Activated B cell treated with CpG ODN at 0.5 μM for 24 hours (primary cell): Measurements from ENCODE around the gene OR2T27. TPM values are rescaled to one million over a fixed set of nuclear protein-coding genes. Genes with fewer than 3 reads are reported as not detected.
A peak's percentile ranks its signal among the peaks of the same experiment; 100 is the strongest.
"Not testable (repeated sequence)": the region's sequence is repeated elsewhere in the genome, so short reads cannot be mapped to it uniquely, and the experiment has no call there.

Source experiments
- ATAC-seq: fragments of 200-7000 bp; cut with Tn5 transposase; one replicate; pipeline ENCODE4 v1.10.0; 2021; ENCODE audit warnings: low read depth, mild to moderate bottlenecking, moderate library complexity
- CTCF ChIA-PET: fragments of 350-600 bp; sonication (Branson Sonifier 250); formaldehyde crosslinking; loops from one replicate; lab custom pipeline; 2021; ENCODE audit warnings: antibody characterized with exemption; lab: Charles Lee
- POLR2A ChIA-PET: fragments of 350-600 bp; sonication (Branson Sonifier 250); formaldehyde crosslinking; loops from one replicate; lab custom pipeline; 2021; ENCODE audit warnings: antibody characterized with exemption; lab: Charles Lee
- DNase-seq: peaks from one replicate; pipeline ENCODE4 v3.0.0; 2022
- H3K27ac Mint-ChIP-seq: one replicate; pipeline ENCODE4 v1.8.0; 2020; ENCODE audit warnings: mixed read lengths
- H3K27me3 Mint-ChIP-seq: one replicate; pipeline ENCODE4 v1.8.0; 2021; ENCODE audit warnings: mixed read lengths
- H3K36me3 Mint-ChIP-seq: one replicate; pipeline ENCODE4 v1.8.0; 2021; ENCODE audit warnings: low read depth, mixed read lengths
- H3K4me1 Mint-ChIP-seq: one replicate; pipeline ENCODE4 v1.8.0; 2021; ENCODE audit warnings: mixed read lengths
- H3K4me3 Mint-ChIP-seq: one replicate; pipeline ENCODE4 v1.8.0; 2020; ENCODE audit warnings: mild to moderate bottlenecking, mixed read lengths
- H3K9me3 Mint-ChIP-seq: one replicate; pipeline ENCODE4 v1.8.0; 2020; ENCODE audit warnings: mixed read lengths
- intact Hi-C: fragments of 100-400 bp; cut with micrococcal nuclease; formaldehyde crosslinking; loops from one replicate; pipeline ENCODE4 v1.15.1; 2024
- total RNA-seq: library from RNA; stranded (reverse); gene quantifications from 2 replicates; pipeline ENCODE4 v1.2.3, GENCODE V29; 2022

OR2T27 gene
- total RNA-seq, 1 donor from 2014 or later: not detected

- H3K27ac Mint-ChIP-seq, ATAC-seq, H3K36me3 Mint-ChIP-seq, POLR2A ChIA-PET, H3K4me3 Mint-ChIP-seq, H3K9me3 Mint-ChIP-seq, CTCF ChIA-PET, H3K27me3 Mint-ChIP-seq, intact Hi-C loops, DNase-seq: not testable (repeated sequence)
- H3K4me1 Mint-ChIP-seq: peaks cover 15% of the 10 kb centered on the region
Measured at GRCh38 chr1:248656797-248657196, 1.5 kb upstream of the OR2T27 start.

DNA sequence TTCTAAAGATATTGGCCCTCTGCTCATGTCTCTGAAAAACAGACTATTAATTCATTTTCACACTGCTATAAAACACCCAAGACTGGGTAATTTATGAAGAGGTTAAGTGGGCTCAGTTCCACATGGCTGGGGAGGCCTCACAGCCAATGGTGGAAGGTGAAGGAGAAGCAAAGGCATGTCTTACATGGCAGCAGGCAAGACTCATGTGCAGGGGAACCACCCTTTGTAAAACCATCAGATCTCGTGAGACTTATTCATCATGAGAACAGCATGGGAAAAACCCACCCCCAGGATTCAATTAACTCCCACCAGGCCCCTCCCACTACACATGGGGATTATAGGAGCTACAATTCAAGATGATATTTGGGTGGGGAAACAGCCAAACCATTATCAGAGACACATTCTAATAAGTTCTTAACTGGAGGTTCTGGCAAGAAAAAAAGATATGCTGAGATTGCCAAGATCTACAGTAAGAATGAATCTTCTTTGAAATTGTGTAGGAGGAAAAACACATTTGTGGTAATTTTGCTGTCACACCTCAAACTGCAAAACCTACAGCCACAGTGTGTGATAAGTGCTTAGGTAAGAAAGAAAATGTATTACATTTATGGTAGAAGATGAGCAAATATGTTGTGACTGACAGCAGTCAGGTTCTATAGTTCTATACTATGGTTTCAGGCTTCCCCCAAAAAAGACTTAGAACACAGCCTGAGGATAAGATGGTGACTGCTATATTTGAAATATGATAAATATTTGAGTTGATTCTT lies 6.4 kb downstream of the OR2T27 start:
- H3K4me3 Mint-ChIP-seq, H3K9me3 Mint-ChIP-seq, ATAC-seq, H3K27me3 Mint-ChIP-seq, DNase-seq, POLR2A ChIA-PET, H3K27ac Mint-ChIP-seq, CTCF ChIA-PET, intact Hi-C loops, H3K36me3 Mint-ChIP-seq: not testable (repeated sequence)
- H3K4me1 Mint-ChIP-seq: peaks cover 13% of the 10 kb centered on the region

- peaks cover 13% of the 10 kb centered on the region for H3K4me1 Mint-ChIP-seq
- H3K9me3 Mint-ChIP-seq, H3K4me3 Mint-ChIP-seq, H3K27me3 Mint-ChIP-seq, intact Hi-C loops, DNase-seq, H3K36me3 Mint-ChIP-seq, POLR2A ChIA-PET, CTCF ChIA-PET, ATAC-seq: not testable (repeated sequence)
- peak within 1 kb of the TSS; percentile 69 for H3K27ac Mint-ChIP-seq
Measured at GRCh38 chr1:248645178-248645577, 10.2 kb downstream of the OR2T27 start, which contains the start of gene OR2T35. Gene OR2T35, minus strand, starts transcription at chr1:248645278. Its CDS starts 6,020 bp downstream, at chr1:248639258.

GRCh38 chr1:248642971-248643651 lies 12.2 kb downstream of the OR2T27 start:
- H3K4me1 Mint-ChIP-seq: peaks cover 13% of the 10 kb centered on the region
- intact Hi-C loops, H3K4me3 Mint-ChIP-seq, DNase-seq, H3K9me3 Mint-ChIP-seq, POLR2A ChIA-PET, H3K27ac Mint-ChIP-seq, CTCF ChIA-PET, H3K36me3 Mint-ChIP-seq, H3K27me3 Mint-ChIP-seq: not testable (repeated sequence)
- peak; percentile 91 for ATAC-seq

DNA sequence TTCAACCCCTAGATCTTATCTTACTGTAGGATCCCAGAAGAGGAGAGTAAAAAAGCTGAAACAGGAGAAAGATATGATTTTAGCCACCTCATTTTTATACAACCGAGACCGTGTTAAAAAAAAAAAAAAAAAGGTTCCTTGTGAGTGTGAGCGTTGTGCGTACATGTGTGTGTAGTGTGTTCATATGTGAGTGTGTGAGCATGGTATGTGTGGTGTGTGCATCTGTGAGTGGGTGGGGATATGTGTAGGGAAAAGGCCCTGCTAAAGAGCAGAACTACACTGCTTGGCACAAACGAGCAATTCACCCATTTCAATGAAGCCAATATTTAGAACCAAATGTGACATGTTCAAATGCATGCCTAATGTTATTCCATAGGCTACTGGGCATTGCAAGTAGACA lies 13.7 kb downstream of the OR2T27 start:
- H3K27ac Mint-ChIP-seq, DNase-seq, H3K36me3 Mint-ChIP-seq, CTCF ChIA-PET, POLR2A ChIA-PET, intact Hi-C loops, ATAC-seq, H3K9me3 Mint-ChIP-seq, H3K27me3 Mint-ChIP-seq, H3K4me1 Mint-ChIP-seq, H3K4me3 Mint-ChIP-seq: not testable (repeated sequence)

DNA sequence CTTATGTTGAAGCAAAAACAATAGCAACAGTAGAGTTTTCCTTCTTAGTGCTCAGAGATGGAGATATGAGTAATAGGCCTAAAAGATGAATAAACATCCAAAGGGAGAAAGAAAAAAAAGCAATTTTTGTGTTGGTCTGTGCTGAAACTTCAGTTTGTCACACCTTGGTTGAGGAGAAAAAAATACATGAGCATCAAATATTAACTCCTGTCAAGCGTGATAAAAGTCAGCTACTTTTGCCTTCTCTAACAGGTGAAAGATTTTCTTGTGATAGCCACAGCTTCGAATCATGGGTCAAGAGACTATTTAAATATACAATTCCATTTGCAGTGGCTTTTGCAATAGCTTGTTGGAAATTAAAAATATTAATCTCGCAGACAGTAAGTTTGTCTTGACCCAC lies 14.4 kb downstream of the OR2T27 start:
- H3K4me3 Mint-ChIP-seq, H3K4me1 Mint-ChIP-seq, H3K27ac Mint-ChIP-seq, intact Hi-C loops, H3K27me3 Mint-ChIP-seq, POLR2A ChIA-PET, CTCF ChIA-PET, H3K36me3 Mint-ChIP-seq, H3K9me3 Mint-ChIP-seq, ATAC-seq, DNase-seq: not testable (repeated sequence)

- H3K27me3 Mint-ChIP-seq, DNase-seq, H3K4me3 Mint-ChIP-seq, H3K4me1 Mint-ChIP-seq, POLR2A ChIA-PET, H3K9me3 Mint-ChIP-seq, intact Hi-C loops, H3K36me3 Mint-ChIP-seq, H3K27ac Mint-ChIP-seq, ATAC-seq, CTCF ChIA-PET: not testable (repeated sequence)
Measured at GRCh38 chr1:248639652-248640051, 15.7 kb downstream of the OR2T27 start.

GRCh38 chr1:248636612-248637011 lies 18.7 kb downstream of the OR2T27 start:
- H3K4me3 Mint-ChIP-seq, H3K4me1 Mint-ChIP-seq, CTCF ChIA-PET, H3K27ac Mint-ChIP-seq, H3K9me3 Mint-ChIP-seq, H3K27me3 Mint-ChIP-seq, DNase-seq, ATAC-seq, intact Hi-C loops, H3K36me3 Mint-ChIP-seq, POLR2A ChIA-PET: not testable (repeated sequence)

DNA sequence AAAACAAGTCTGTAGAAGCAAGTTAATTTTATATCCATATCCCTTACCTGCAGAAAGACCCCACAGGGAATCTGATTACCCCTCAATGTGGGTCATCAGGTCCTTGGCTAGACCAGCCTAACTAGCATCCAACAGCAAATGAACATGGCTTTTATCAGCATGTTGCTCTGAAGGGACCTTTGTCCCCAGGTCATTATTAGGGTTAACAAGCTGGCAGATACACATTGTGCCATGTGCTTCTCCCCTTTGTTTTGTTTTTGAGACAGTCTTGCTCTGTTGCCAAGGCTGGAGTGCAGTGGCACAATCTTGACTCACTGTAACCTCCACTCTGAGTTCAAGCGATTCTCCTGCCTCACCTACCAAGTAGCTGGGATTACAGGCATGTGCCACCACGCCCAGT lies 20.3 kb downstream of the OR2T27 start, which contains the start of gene OR2T11:
Gene OR2T11, minus strand, starts transcription at position 101 of the 400 bp plus-strand sequence. CDS start 7,963 bp downstream, outside the sequence.
- intact Hi-C loops: loop anchor here (5.0 kb wide), 1 partner anchor 178 kb away; no protein-coding TSS in a partner anchor
- DNase-seq, H3K27me3 Mint-ChIP-seq, H3K36me3 Mint-ChIP-seq, ATAC-seq, H3K4me1 Mint-ChIP-seq, H3K27ac Mint-ChIP-seq, CTCF ChIA-PET, H3K9me3 Mint-ChIP-seq, POLR2A ChIA-PET, H3K4me3 Mint-ChIP-seq: not testable (repeated sequence)
